Calu3 (cell line): ENCODE measurements around the gene PPARGC1A. TPM values are rescaled to one million over a fixed set of nuclear protein-coding genes. Genes with fewer than 3 reads are reported as not detected.

Experiments
- BruUV-seq: library from RNA; stranded (reverse); fragments of 400-500 nt; replicated peaks from 2 replicates; lab custom pipeline; 2021; lab: Mats Ljungman, UMichigan
- CTCF ChIA-PET: fragments of 300-600 bp; sonication (Branson Sonifier 250); formaldehyde crosslinking; loops from one replicate; lab custom pipeline; 2022; ENCODE audit warnings: antibody characterized with exemption; lab: Charles Lee
- DNase-seq: peaks from one replicate; pipeline ENCODE4 v3.0.0; 2022
- H3K27ac Mint-ChIP-seq: one replicate; pipeline ENCODE4 v1.8.0; 2022; ENCODE audit warnings: mixed read lengths; ENCODE audit not compliant: unreplicated experiment
- H3K27me3 Mint-ChIP-seq: one replicate; pipeline ENCODE4 v1.8.0; 2022; ENCODE audit warnings: mixed read lengths; ENCODE audit not compliant: unreplicated experiment
- H3K36me3 Mint-ChIP-seq: one replicate; pipeline ENCODE4 v1.8.0; 2022; ENCODE audit warnings: mild to moderate bottlenecking, moderate library complexity, mixed read lengths; ENCODE audit not compliant: insufficient read depth, unreplicated experiment
- H3K4me1 Mint-ChIP-seq: one replicate; pipeline ENCODE4 v1.8.0; 2022; ENCODE audit warnings: mild to moderate bottlenecking, low read depth, mixed read lengths; ENCODE audit not compliant: unreplicated experiment
- H3K4me3 Mint-ChIP-seq: one replicate; pipeline ENCODE4 v1.8.0; 2022; ENCODE audit warnings: mild to moderate bottlenecking, low read depth, moderate library complexity, mixed read lengths; ENCODE audit not compliant: unreplicated experiment
- H3K9me3 Mint-ChIP-seq: one replicate; pipeline ENCODE4 v1.8.0; 2022; ENCODE audit warnings: low read depth, mixed read lengths; ENCODE audit not compliant: unreplicated experiment
- CTCF ChIP-seq: fragments of 200-600 bp; IDR thresholded peaks from one replicate; pipeline ENCODE4 v1.8.0; 2022; ENCODE audit warnings: antibody characterized with exemption; ENCODE audit not compliant: unreplicated experiment
- intact Hi-C: fragments of 100-400 bp; cut with micrococcal nuclease; formaldehyde crosslinking; loops from one replicate; pipeline ENCODE4 v1.10.0; 2022; ENCODE audit not compliant: unreplicated experiment
- total RNA-seq: library from RNA; stranded (reverse); gene quantifications from 2 replicates; pipeline ENCODE4 v1.2.3, GENCODE V29; 2022

Gene PPARGC1A
- total RNA-seq, 1 experiment from 2014 or later = 7.6 TPM

GRCh38 chr4:23819041-23819511, 70.8 kb downstream of the PPARGC1A start:
- CTCF ChIA-PET = no interaction called here
- no TSS peak for BruUV-seq
- no peak for DNase-seq
- Mint-ChIP-seq H3K4me3 (no peak overlapping the region), H3K4me1 (peaks cover 17% of the 10 kb centered on the region), H3K36me3 (no peaks in the 10 kb centered on the region), H3K27ac (no peak overlapping the region), H3K27me3 (no peaks in the 10 kb centered on the region), H3K9me3 (no peaks in the 10 kb centered on the region)
- no peak for TF ChIP-seq CTCF
- intact Hi-C loops = no loop called here

GRCh38 chr4:23818097-23818885, 71.6 kb downstream of the PPARGC1A start:
- CTCF ChIA-PET = no interaction called here
- Mint-ChIP-seq H3K9me3 (no peaks in the 10 kb centered on the region), H3K4me1 (peaks cover 17% of the 10 kb centered on the region), H3K36me3 (no peaks in the 10 kb centered on the region), H3K27me3 (no peaks in the 10 kb centered on the region), H3K27ac (no peak overlapping the region), H3K4me3 (no peak overlapping the region)
- intact Hi-C loops = no loop called here
- BruUV-seq = no TSS peak
- no peak for DNase-seq
- TF ChIP-seq CTCF = no peak

- no peak for DNase-seq
- intact Hi-C loops = no loop called here
- no peaks in the 10 kb centered on the region for H3K27me3 Mint-ChIP-seq
- H3K36me3 Mint-ChIP-seq = no peaks in the 10 kb centered on the region
- peaks cover 6% of the 10 kb centered on the region for H3K4me1 Mint-ChIP-seq
- no peak overlapping the region for H3K4me3 Mint-ChIP-seq
- no TSS peak for BruUV-seq
- no peaks in the 10 kb centered on the region for H3K9me3 Mint-ChIP-seq
- CTCF ChIA-PET = no interaction called here
- H3K27ac Mint-ChIP-seq = no peak overlapping the region
- no peak for TF ChIP-seq CTCF
Observed at GRCh38 chr4:23814996-23815660, 74.7 kb downstream of the PPARGC1A start.

- CTCF ChIA-PET = no interaction called here
Observed at GRCh38 chr4:23814587-23814986, 75.3 kb downstream of the PPARGC1A start.

More at GRCh38 chr4:23814587-23814986, 75.3 kb downstream of the PPARGC1A start:
- Mint-ChIP-seq H3K4me3 (no peak overlapping the region), H3K36me3 (no peaks in the 10 kb centered on the region), H3K27ac (no peak overlapping the region), H3K9me3 (no peaks in the 10 kb centered on the region), H3K4me1 (peaks cover 6% of the 10 kb centered on the region), H3K27me3 (no peaks in the 10 kb centered on the region)
- no peak for TF ChIP-seq CTCF
- no peak for DNase-seq
- intact Hi-C loops = no loop called here
- no TSS peak for BruUV-seq
